Neural cell (in vitro differentiated cells): ENCODE measurements around the gene TSPAN9.

Source experiments
- EP300 ChIP-seq: fragments of 450-650 bp; conservative IDR thresholded peaks from 2 replicates; pipeline ENCODE4 v1.6.1; 2014; ENCODE audit warnings: antibody characterized with exemption, mild to moderate bottlenecking, moderate library complexity; ENCODE audit not compliant: poor library complexity, severe bottlenecking
- EZH2 ChIP-seq: fragments of 200-600, 300-800 bp; shearing (Covaris generic), sonication (generic); IDR thresholded peaks from 2 replicates; pipeline ENCODE4 v1.6.1; 2014; ENCODE audit warnings: antibody characterized with exemption, low read length, borderline replicate concordance, mild to moderate bottlenecking; ENCODE audit not compliant: insufficient read depth, poor library complexity, severe bottlenecking
- POLR2AphosphoS5 ChIP-seq: IDR thresholded peaks from 2 replicates; pipeline ENCODE4 v1.6.1; 2012
- SMC3 ChIP-seq: fragments of 450-650 bp; conservative IDR thresholded peaks from 2 replicates; pipeline ENCODE4 v1.6.1; 2014; ENCODE audit warnings: antibody characterized with exemption, mild to moderate bottlenecking, moderate library complexity; ENCODE audit not compliant: poor library complexity
- TF ChIP-seq, protein P1 (sequence below): fragments of 450-650 bp; IDR thresholded peaks from 2 replicates; pipeline ENCODE4 v1.5.1; 2014; ENCODE audit warnings: antibody characterized with exemption, mild to moderate bottlenecking, moderate library complexity; ENCODE audit not compliant: poor library complexity, severe bottlenecking
- TF ChIP-seq, protein P2 (sequence below): IDR thresholded peaks from 2 replicates; pipeline ENCODE4 v1.6.1; 2012; ENCODE audit warnings: borderline replicate concordance

- TF ChIP-seq, protein P1, sequence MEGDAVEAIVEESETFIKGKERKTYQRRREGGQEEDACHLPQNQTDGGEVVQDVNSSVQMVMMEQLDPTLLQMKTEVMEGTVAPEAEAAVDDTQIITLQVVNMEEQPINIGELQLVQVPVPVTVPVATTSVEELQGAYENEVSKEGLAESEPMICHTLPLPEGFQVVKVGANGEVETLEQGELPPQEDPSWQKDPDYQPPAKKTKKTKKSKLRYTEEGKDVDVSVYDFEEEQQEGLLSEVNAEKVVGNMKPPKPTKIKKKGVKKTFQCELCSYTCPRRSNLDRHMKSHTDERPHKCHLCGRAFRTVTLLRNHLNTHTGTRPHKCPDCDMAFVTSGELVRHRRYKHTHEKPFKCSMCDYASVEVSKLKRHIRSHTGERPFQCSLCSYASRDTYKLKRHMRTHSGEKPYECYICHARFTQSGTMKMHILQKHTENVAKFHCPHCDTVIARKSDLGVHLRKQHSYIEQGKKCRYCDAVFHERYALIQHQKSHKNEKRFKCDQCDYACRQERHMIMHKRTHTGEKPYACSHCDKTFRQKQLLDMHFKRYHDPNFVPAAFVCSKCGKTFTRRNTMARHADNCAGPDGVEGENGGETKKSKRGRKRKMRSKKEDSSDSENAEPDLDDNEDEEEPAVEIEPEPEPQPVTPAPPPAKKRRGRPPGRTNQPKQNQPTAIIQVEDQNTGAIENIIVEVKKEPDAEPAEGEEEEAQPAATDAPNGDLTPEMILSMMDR = no peak
- TF ChIP-seq EZH2 = no peak
- TF ChIP-seq, protein P2, sequence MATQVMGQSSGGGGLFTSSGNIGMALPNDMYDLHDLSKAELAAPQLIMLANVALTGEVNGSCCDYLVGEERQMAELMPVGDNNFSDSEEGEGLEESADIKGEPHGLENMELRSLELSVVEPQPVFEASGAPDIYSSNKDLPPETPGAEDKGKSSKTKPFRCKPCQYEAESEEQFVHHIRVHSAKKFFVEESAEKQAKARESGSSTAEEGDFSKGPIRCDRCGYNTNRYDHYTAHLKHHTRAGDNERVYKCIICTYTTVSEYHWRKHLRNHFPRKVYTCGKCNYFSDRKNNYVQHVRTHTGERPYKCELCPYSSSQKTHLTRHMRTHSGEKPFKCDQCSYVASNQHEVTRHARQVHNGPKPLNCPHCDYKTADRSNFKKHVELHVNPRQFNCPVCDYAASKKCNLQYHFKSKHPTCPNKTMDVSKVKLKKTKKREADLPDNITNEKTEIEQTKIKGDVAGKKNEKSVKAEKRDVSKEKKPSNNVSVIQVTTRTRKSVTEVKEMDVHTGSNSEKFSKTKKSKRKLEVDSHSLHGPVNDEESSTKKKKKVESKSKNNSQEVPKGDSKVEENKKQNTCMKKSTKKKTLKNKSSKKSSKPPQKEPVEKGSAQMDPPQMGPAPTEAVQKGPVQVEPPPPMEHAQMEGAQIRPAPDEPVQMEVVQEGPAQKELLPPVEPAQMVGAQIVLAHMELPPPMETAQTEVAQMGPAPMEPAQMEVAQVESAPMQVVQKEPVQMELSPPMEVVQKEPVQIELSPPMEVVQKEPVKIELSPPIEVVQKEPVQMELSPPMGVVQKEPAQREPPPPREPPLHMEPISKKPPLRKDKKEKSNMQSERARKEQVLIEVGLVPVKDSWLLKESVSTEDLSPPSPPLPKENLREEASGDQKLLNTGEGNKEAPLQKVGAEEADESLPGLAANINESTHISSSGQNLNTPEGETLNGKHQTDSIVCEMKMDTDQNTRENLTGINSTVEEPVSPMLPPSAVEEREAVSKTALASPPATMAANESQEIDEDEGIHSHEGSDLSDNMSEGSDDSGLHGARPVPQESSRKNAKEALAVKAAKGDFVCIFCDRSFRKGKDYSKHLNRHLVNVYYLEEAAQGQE = no peak
- no peak for TF ChIP-seq EP300
- no peak for TF ChIP-seq SMC3
- TF ChIP-seq POLR2AphosphoS5 = no peak
Observed at GRCh38 chr12:3255057-3255456, 177.9 kb downstream of the TSPAN9 start.
